Lower leg skin (tissue), 3 donors: ENCODE data around the gene EVL.

Experiments
- CTCF ChIP-seq, 3 donors: fragments of 450-650 bp; IDR thresholded peaks; one replicate each; pipeline ENCODE4 v1.5.1; 2016; ENCODE audit warnings: antibody characterized with exemption in 3 of 3, mild to moderate bottlenecking in 3 of 3, moderate library complexity in 2 of 3
- POLR2A ChIP-seq, 2 donors: fragments of 450-650 bp; IDR thresholded peaks; one replicate each; pipeline ENCODE4 v1.6.1; 2016 to 2017; ENCODE audit warnings: antibody characterized with exemption in 2 of 2, mild to moderate bottlenecking in 1 of 2, moderate library complexity in 1 of 2

DNA sequence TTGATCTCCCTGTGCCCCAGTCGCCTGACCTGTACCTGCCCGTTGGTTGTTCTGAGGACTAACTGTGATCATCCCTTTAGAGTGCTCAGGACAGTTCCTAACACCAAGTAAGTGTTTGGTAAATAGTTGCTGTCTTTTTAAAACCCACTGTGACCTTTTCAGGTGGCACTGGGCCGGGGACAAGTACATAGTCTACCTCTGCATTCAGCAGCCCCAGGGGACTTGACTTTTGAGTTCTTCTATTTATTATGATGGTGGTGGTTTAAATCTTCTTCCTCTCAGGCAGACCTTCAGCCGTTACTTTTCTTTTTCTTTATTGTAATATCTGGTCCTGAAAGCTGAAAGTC lies 38.8 kb downstream of the EVL start:
- TF ChIP-seq CTCF (IDR thresholded peaks at IDR 0.05) (no peak), POLR2A (IDR thresholded peaks at IDR 0.05) (no peak)
